H1 (cell line): ENCODE data around the gene TM7SF3. TPM values are rescaled to one million over a fixed set of nuclear protein-coding genes. Genes with fewer than 3 reads are reported as not detected.

Experiments used
- CTCF ChIA-PET: fragments of 300-600 bp; sonication (Branson Sonifier 250); formaldehyde crosslinking; loops from one replicate; lab custom pipeline; 2021; ENCODE audit not compliant: partially characterized antibody; lab: Charles Lee
- POLR2A ChIA-PET: fragments of 300-600 bp; sonication (Branson Sonifier 250); formaldehyde crosslinking; loops from one replicate; lab custom pipeline; 2021; ENCODE audit warnings: inconsistent platforms; ENCODE audit not compliant: partially characterized antibody; lab: Charles Lee
- DNase-seq, 2 experiments: peaks; one replicate each; pipeline versions ENCODE4 v3.0.0 to v3.0.0-alpha.2; 2010 to 2022; ENCODE audit warnings: low spot score in 2 of 2, low read depth in 1 of 2, mixed read lengths in 1 of 2
- FAIRE-seq: peaks from 2 replicates; lab custom pipeline; 2011; peaks lifted over from hg19 to GRCh38; lab: Jason Lieb, UNC
- H2AFZ ChIP-seq: 2 replicates; pipeline ENCODE4 v1.8.1; 2012; ENCODE audit warnings: low read length, inconsistent platforms
- H2AK5ac ChIP-seq: 2 replicates; pipeline ENCODE4 v1.6.1; 2013; ENCODE audit warnings: low read depth, low read length
- H2BK120ac ChIP-seq: replicated peaks from 2 replicates; pipeline ENCODE3; 2013; ENCODE audit warnings: low read depth, low read length, inconsistent platforms
- H2BK12ac ChIP-seq: 2 replicates; pipeline ENCODE4 v1.6.1; 2013; ENCODE audit warnings: low read depth, low read length
- H2BK15ac ChIP-seq: 2 replicates; pipeline ENCODE4 v1.6.1; 2013; ENCODE audit warnings: low read length
- H2BK20ac ChIP-seq: 2 replicates; pipeline ENCODE4 v1.6.1; 2013; ENCODE audit warnings: low read length
- H2BK5ac ChIP-seq: 2 replicates; pipeline ENCODE4 v1.6.1; 2013; ENCODE audit warnings: low read depth, low read length
- H3K14ac ChIP-seq: 2 replicates; pipeline ENCODE4 v1.6.1; 2013; ENCODE audit warnings: inconsistent platforms; ENCODE audit not compliant: insufficient read length
- H3K18ac ChIP-seq: 2 replicates; pipeline ENCODE4 v1.6.1; 2013; ENCODE audit warnings: low read length; ENCODE audit errors: extremely low read depth
- H3K23ac ChIP-seq: 2 replicates; pipeline ENCODE4 v1.6.1; 2013; ENCODE audit warnings: inconsistent platforms; ENCODE audit not compliant: insufficient read length
- H3K23me2 ChIP-seq: 2 replicates; pipeline ENCODE4 v1.6.1; 2013; ENCODE audit warnings: low read depth, low read length
- H3K27ac ChIP-seq: 2 replicates; pipeline ENCODE4 v1.6.1; 2011; ENCODE audit warnings: low read depth, low read length, inconsistent platforms
- H3K27me3 ChIP-seq, 4 experiments: replicated peaks in 1 of 4; 1 replicate in 1 of 4; 2 replicates in 3 of 4; pipeline versions ENCODE4 v1.6.1 to v1.8.1; 2011 to 2013; ENCODE audit warnings: low read length in 3 of 4, mild to moderate bottlenecking in 3 of 4, inconsistent platforms in 2 of 4, mixed read lengths in 2 of 4, moderate library complexity in 1 of 4; ENCODE audit not compliant: control insufficient read depth in 3 of 4, insufficient read depth in 3 of 4; ENCODE audit errors: extremely low read depth in 1 of 4
- H3K36me3 ChIP-seq, 4 experiments: 2 replicates each; pipeline versions ENCODE4 v1.6.1 to v1.8.1; 2011 to 2013; ENCODE audit warnings: mild to moderate bottlenecking in 4 of 4, low read length in 3 of 4, moderate library complexity in 2 of 4, control low read depth in 1 of 4, inconsistent platforms in 1 of 4; ENCODE audit not compliant: insufficient read depth in 4 of 4, control insufficient read depth in 2 of 4
- H3K4ac ChIP-seq: replicated peaks from 2 replicates; pipeline ENCODE3; 2013; ENCODE audit warnings: low read length, low read depth, mixed read lengths, inconsistent platforms; ENCODE audit not compliant: insufficient read length
- H3K4me1 ChIP-seq, 4 experiments: replicated peaks in 1 of 4; 1 replicate in 1 of 4; 2 replicates in 3 of 4; pipeline versions ENCODE4 v1.6.1 to v1.8.1; 2011 to 2013; ENCODE audit warnings: low read length in 3 of 4, inconsistent platforms in 2 of 4, mixed read lengths in 1 of 4; ENCODE audit not compliant: insufficient read depth in 4 of 4, control insufficient read depth in 3 of 4
- H3K4me2 ChIP-seq, 2 experiments: 2 replicates each; pipeline versions ENCODE4 v1.6.1 to v1.8.1; 2011 to 2013; ENCODE audit warnings: low read depth in 2 of 2, low read length in 2 of 2, control low read depth in 1 of 2, inconsistent platforms in 1 of 2, mild to moderate bottlenecking in 1 of 2; ENCODE audit not compliant: insufficient read depth in 1 of 2
- H3K4me3 ChIP-seq, 4 experiments: fragments of 200-600, 300-600 bp in 1 of 4; sonication (generic), shearing (Covaris generic), sonication (Bioruptor Twin) in 1 of 4; 2 replicates each; pipeline versions ENCODE4 v1.5.1 to v1.8.1; 2011 to 2016; ENCODE audit warnings: low read length in 4 of 4, low read depth in 3 of 4, control low read depth in 2 of 4, inconsistent platforms in 2 of 4, mild to moderate bottlenecking in 2 of 4, mixed read lengths in 1 of 4, moderate library complexity in 1 of 4; ENCODE audit not compliant: insufficient read depth in 2 of 4; ENCODE audit errors: extremely low read depth in 1 of 4
- H3K56ac ChIP-seq: replicated peaks from 2 replicates; pipeline ENCODE3; 2013; ENCODE audit warnings: low read depth, mild to moderate bottlenecking, mixed read lengths, low read length, inconsistent platforms; ENCODE audit not compliant: insufficient read length
- H3K79me1 ChIP-seq: 2 replicates; pipeline ENCODE4 v1.6.1; 2013; ENCODE audit warnings: low read depth, low read length, control low read depth
- H3K79me2 ChIP-seq, 2 experiments: 2 replicates each; pipeline versions ENCODE4 v1.6.1 to v1.8.1; 2012 to 2013; ENCODE audit warnings: low read length in 2 of 2, mild to moderate bottlenecking in 2 of 2, inconsistent platforms in 1 of 2; ENCODE audit not compliant: insufficient read depth in 2 of 2, control insufficient read depth in 1 of 2
- H3K9ac ChIP-seq, 4 experiments: replicated peaks in 1 of 4; 1 replicate in 1 of 4; 2 replicates in 3 of 4; pipeline versions ENCODE4 v1.6.1 to v1.8.1; 2011 to 2013; ENCODE audit warnings: low read depth in 3 of 4, low read length in 3 of 4, control low read depth in 2 of 4, mild to moderate bottlenecking in 2 of 4, moderate library complexity in 2 of 4, inconsistent platforms in 1 of 4; ENCODE audit errors: extremely low read depth in 1 of 4
- H3K9me3 ChIP-seq, 2 experiments: 2 replicates each; pipeline versions ENCODE4 v1.6.1 to v1.8.1; 2012 to 2013; ENCODE audit warnings: mild to moderate bottlenecking in 2 of 2, moderate library complexity in 2 of 2, control low read depth in 1 of 2, inconsistent platforms in 1 of 2, low read depth in 1 of 2, low read length in 1 of 2, mixed read lengths in 1 of 2; ENCODE audit not compliant: insufficient read depth in 2 of 2
- H4K20me1 ChIP-seq, 2 experiments: replicated peaks in 1 of 2; 2 replicates each; pipeline versions ENCODE3 to v1.8.1; 2011 to 2013; ENCODE audit warnings: inconsistent platforms in 2 of 2, low read length in 2 of 2, mild to moderate bottlenecking in 1 of 2; ENCODE audit not compliant: insufficient read depth in 2 of 2, control insufficient read depth in 1 of 2
- H4K5ac ChIP-seq: 2 replicates; pipeline ENCODE4 v1.6.1; 2013; ENCODE audit warnings: low read length, low read depth, mixed read lengths, inconsistent platforms; ENCODE audit not compliant: insufficient read length
- H4K8ac ChIP-seq: 2 replicates; pipeline ENCODE4 v1.8.0; 2013; ENCODE audit warnings: mild to moderate bottlenecking, moderate library complexity, low read length, inconsistent platforms; ENCODE audit not compliant: insufficient read depth; ENCODE audit errors: extremely low read depth
- H4K91ac ChIP-seq: replicated peaks from 2 replicates; pipeline ENCODE3; 2013; ENCODE audit warnings: low read length, mixed read lengths, inconsistent platforms; ENCODE audit not compliant: insufficient read length
- CBX5 ChIP-seq: fragments of 300-800, 300-1000 bp; sonication (generic); IDR thresholded peaks from 2 replicates; pipeline ENCODE4 v1.7.1; 2016; ENCODE audit warnings: antibody characterized with exemption, low read length, low read depth
- CEBPB ChIP-seq: IDR thresholded peaks from 2 replicates; pipeline ENCODE4 v1.6.1; 2012; ENCODE audit warnings: low read depth, low read length
- CHD1 ChIP-seq: IDR thresholded peaks from 2 replicates; pipeline ENCODE4 v1.6.1; 2012; ENCODE audit warnings: low read depth, low read length, improper control_type of control experiment
- CTBP2 ChIP-seq: IDR thresholded peaks from 2 replicates; pipeline ENCODE4 v1.7.0; 2011; ENCODE audit warnings: borderline replicate concordance, mild to moderate bottlenecking, moderate library complexity, mixed read lengths, low read length; ENCODE audit not compliant: insufficient read depth, insufficient read length
- EZH2 ChIP-seq: fragments of 200-600 bp; sonication (generic); IDR thresholded peaks from 2 replicates; pipeline ENCODE4 v1.7.1; 2012; ENCODE audit warnings: low read depth, mild to moderate bottlenecking, moderate library complexity, low read length, inconsistent platforms; ENCODE audit not compliant: severe bottlenecking
- FOSL1 ChIP-seq: IDR thresholded peaks from 2 replicates; pipeline ENCODE4 v1.6.1; 2011; ENCODE audit warnings: mild to moderate bottlenecking, low read depth, low read length, moderate library complexity; ENCODE audit not compliant: insufficient read depth
- GTF2F1 ChIP-seq: IDR thresholded peaks from 2 replicates; pipeline ENCODE4 v1.6.1; 2012; ENCODE audit warnings: low read depth, low read length, improper control_type of control experiment, borderline replicate concordance
- SRF ChIP-seq: IDR thresholded peaks from 2 replicates; pipeline ENCODE4 v1.6.1; 2011; ENCODE audit warnings: mild to moderate bottlenecking, low read depth, low read length, moderate library complexity
- USF2 ChIP-seq: IDR thresholded peaks from 2 replicates; pipeline ENCODE4 v1.6.1; 2011; ENCODE audit warnings: low read length, improper control_type of control experiment
- WGBS, 2 experiments: shearing (Covaris generic) in 1 of 2; methylation state at CpG; one replicate each; pipeline versions ENCODE4 v1.1.6 to v1.1.7; 2013 to 2015; ENCODE audit warnings: low lambda C conversion rate in 2 of 2, mixed read lengths in 2 of 2, inconsistent platforms in 1 of 2, low coverage in 1 of 2, missing lambda C conversion rate in 1 of 2; ENCODE audit not compliant: insufficient replicate concordance in 2 of 2, insufficient coverage in 1 of 2, insufficient read length in 1 of 2; ENCODE audit errors: extremely low coverage in 1 of 2, missing lambda C conversion rate in 1 of 2; 5-methylcytosine and 5-hydroxymethylcytosine counted together
- polyA plus RNA-seq, 7 experiments: library from polyadenylated mRNA; depleted of rRNA in 3 of 7; stranded (reverse) in 5 of 7; unstranded in 2 of 7; fragments of >200 nt in 5 of 7; fragments of 200-250 nt in 2 of 7; gene quantifications; 1 replicate in 5 of 7; 2 replicates in 1 of 7; 4 replicates in 1 of 7; pipeline versions ENCODE4 v1.2.1 to v1.2.3, GENCODE V29; 2011 to 2013; ENCODE audit warnings: missing spikeins in 2 of 7, mixed read lengths in 2 of 7
- total RNA-seq: library from RNA; stranded (reverse); fragmentation: NEBNext Ultra II Directional; extraction: Animal tissue kit (Norgen Biotek cat#: 25700); gene quantifications from 2 replicates; pipeline ENCODE4 v1.2.1, GENCODE V29; 2021
- TF ChIP-seq, protein P1 (sequence below): IDR thresholded peaks from 2 replicates; pipeline ENCODE4 v1.6.1; 2012; ENCODE audit warnings: inconsistent platforms

TM7SF3 gene
- total and polyA plus RNA-seq, 2 of the 8 experiments (the other 6 are each of a cell fraction or from before 2014, with no cell fraction given) = 57.9 to 77.2 TPM

- H4K91ac ChIP-seq = no peak overlapping the region
- H2AK5ac ChIP-seq = no peak overlapping the region
- H3K9ac ChIP-seq = no peak overlapping the region
- H3K79me2 ChIP-seq = no peaks in the 10 kb centered on the region
- H3K23me2 ChIP-seq = no peaks in the 10 kb centered on the region
- no peak overlapping the region for H2BK20ac ChIP-seq
- peaks cover 2 to 30% (median 15%) of the 10 kb centered on the region in 4 experiments; a peak in 6 of 8 replicates for H3K36me3 ChIP-seq
- H2AFZ ChIP-seq = no peak overlapping the region
- no peak overlapping the region for H2BK120ac ChIP-seq
- no peak overlapping the region for H3K18ac ChIP-seq
- ChIA-PET POLR2A (interaction anchor here (0.8 kb wide), 1 partner anchor 12 kb away, joined by 4 read pairs; no protein-coding TSS in a partner anchor), CTCF (interaction anchor here (0.6 to 1.5 kb wide), 5 partner anchors 24 to 1929 kb away, joined by 4 to 5 read pairs (median 4); no protein-coding TSS in a partner anchor)
- H2BK15ac ChIP-seq = no peak overlapping the region
- no peak overlapping the region for H3K56ac ChIP-seq
- H4K20me1 ChIP-seq = peaks cover 0 to 2% of the 10 kb centered on the region in 2 experiments
- H3K4ac ChIP-seq = no peak overlapping the region
- H3K9me3 ChIP-seq = no peaks in the 10 kb centered on the region; a peak in 1 of 4 replicates
- no peak overlapping the region for H2BK12ac ChIP-seq
- H3K4me3 ChIP-seq = no peak overlapping the region
- no peak overlapping the region for H3K27ac ChIP-seq
- H3K79me1 ChIP-seq = no peaks in the 10 kb centered on the region
- FAIRE-seq (no peak), DNase-seq (no peak)
- no peak overlapping the region for H3K4me2 ChIP-seq
- no peaks in the 10 kb centered on the region for H3K27me3 ChIP-seq
- WGBS, 2 experiments = 95% methylated on average over 20 of the region's 21 CpGs; no CpG with 5 or more reads in 1 of the 2 experiments
- H3K23ac ChIP-seq = no peak overlapping the region
- no peak overlapping the region for H3K14ac ChIP-seq
- H4K5ac ChIP-seq = no peak overlapping the region
- H4K8ac ChIP-seq = no peak overlapping the region
- H3K4me1 ChIP-seq = no peaks in the 10 kb centered on the region
- no peak overlapping the region for H2BK5ac ChIP-seq
- TF ChIP-seq USF2 (no peak), CHD1 (no peak), SRF (no peak), EZH2 (no peak), GTF2F1 (no peak), CTBP2 (no peak), FOSL1 (no peak), CEBPB (no peak), CBX5 (no peak)
- TF ChIP-seq, protein P1, sequence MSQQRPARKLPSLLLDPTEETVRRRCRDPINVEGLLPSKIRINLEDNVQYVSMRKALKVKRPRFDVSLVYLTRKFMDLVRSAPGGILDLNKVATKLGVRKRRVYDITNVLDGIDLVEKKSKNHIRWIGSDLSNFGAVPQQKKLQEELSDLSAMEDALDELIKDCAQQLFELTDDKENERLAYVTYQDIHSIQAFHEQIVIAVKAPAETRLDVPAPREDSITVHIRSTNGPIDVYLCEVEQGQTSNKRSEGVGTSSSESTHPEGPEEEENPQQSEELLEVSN = no peak
Observed at GRCh38 chr12:27034607-27035293, 20.6 kb upstream of the TM7SF3 start.
